ENCODE data around the gene TAGLN. TPM values are rescaled to one million over a fixed set of nuclear protein-coding genes. Genes with fewer than 3 reads are reported as not detected.

TAGLN gene
- 1,000 to 10,000 TPM; 5,409 to 9,264 TPM for total RNA-seq
- long read RNA-seq, donor 1, transcript TAGLN-201 (5 exons, 1,477 nt): minor isoform, 21 of 3,640 reads
- long read RNA-seq, donor 1, transcript TAGLN-207 (4 exons, 2,166 nt): minor isoform, 151 of 3,640 reads
- long read RNA-seq, donor 1, transcript TAGLN-203 (6 exons, 1,048 nt): minor isoform, 8 of 3,640 reads
- long read RNA-seq, donor 1, transcript TAGLN-202 (5 exons, 928 nt): major isoform, 3,274 of 3,640 reads
- long read RNA-seq, donor 1, partial matches to known transcripts: 7 of 3,640 reads
- long read RNA-seq, donor 1, other reads (novel, unspliced or antisense): 171 of 3,640 reads
- long read RNA-seq, donor 2, transcript TAGLN-203 (6 exons, 1,048 nt): minor isoform, 51 of 21,599 reads
- long read RNA-seq, donor 2, transcript TAGLN-201 (5 exons, 1,477 nt): minor isoform, 131 of 21,599 reads
- long read RNA-seq, donor 2, transcript TAGLN-207 (4 exons, 2,166 nt): minor isoform, 443 of 21,599 reads
- long read RNA-seq, donor 2, transcript TAGLN-202 (5 exons, 928 nt): major isoform, 20,319 of 21,599 reads
- long read RNA-seq, donor 2, partial matches to known transcripts: 149 of 21,599 reads
- long read RNA-seq, donor 2, other reads (novel, unspliced or antisense): 496 of 21,599 reads

DNA sequence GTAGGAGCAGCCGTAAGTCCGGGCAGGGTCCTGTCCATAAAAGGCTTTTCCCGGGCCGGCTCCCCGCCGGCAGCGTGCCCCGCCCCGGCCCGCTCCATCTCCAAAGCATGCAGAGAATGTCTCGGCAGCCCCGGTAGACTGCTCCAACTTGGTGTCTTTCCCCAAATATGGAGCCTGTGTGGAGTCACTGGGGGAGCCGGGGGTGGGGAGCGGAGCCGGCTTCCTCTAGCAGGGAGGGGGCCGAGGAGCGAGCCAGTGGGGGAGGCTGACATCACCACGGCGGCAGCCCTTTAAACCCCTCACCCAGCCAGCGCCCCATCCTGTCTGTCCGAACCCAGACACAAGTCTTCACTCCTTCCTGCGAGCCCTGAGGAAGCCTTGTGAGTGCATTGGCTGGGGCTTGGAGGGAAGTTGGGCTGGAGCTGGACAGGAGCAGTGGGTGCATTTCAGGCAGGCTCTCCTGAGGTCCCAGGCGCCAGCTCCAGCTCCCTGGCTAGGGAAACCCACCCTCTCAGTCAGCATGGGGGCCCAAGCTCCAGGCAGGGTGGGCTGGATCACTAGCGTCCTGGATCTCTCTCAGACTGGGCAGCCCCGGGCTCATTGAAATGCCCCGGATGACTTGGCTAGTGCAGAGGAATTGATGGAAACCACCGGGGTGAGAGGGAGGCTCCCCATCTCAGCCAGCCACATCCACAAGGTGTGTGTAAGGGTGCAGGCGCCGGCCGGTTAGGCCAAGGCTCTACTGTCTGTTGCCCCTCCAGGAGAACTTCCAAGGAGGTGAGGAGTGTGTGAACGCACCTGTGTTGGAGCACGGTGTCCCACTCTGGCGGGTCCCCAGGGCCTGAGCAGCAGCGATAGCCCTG, at the start of gene TAGLN:
TSS of gene TAGLN (plus strand) at position 318 of the 863 bp plus-strand sequence. CDS start 3,644 bp downstream, outside the sequence.
- peak; percentile 97 for DNase-seq (ENCODE audit: low spot score)
- intact Hi-C loops (cut with DNase I): no loop called here

DNA sequence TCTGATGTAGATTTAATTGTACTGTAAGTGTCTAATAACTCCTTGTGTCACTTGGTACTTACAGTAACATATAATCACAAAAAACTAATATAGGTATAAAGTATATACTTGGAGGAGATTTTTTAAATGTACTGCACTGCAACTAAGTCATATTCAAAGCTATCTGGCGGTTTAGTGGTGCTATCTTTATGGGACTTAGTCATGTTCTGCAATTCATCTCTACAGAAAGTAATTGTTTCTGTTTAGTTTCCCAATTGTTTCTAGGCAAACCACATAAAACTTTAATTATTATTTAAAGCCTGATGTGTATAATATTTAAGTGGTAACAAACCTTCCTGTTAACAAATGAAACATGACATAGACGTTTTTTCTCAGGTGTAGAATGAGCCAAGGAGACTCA, 47.1 kb upstream of the TAGLN start:
- intact Hi-C loops (cut with DNase I): no loop called here
- no peak for DNase-seq (ENCODE audit: low spot score)

DNA sequence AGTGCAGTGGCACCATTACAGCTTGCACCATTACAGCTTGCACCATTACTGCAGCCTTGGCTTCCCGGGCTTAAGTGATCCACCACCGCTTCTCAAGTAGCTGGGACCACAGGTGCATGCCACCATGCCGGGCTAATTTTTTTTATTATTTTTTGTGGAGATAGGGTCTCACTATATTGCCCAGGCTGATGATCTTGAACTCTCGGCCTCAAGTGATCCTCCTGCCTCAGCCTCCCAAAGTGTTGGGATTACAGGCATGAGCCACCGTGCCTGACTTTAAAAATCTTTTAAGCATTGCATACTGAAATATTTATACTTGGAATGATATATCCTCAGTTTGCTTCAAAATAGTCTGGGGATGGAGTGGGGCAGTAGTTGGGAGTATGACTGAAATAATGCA, 44.7 kb upstream of the TAGLN start:
- intact Hi-C loops (cut with DNase I): no loop called here
- DNase-seq (ENCODE audit: low spot score): no peak

DNA sequence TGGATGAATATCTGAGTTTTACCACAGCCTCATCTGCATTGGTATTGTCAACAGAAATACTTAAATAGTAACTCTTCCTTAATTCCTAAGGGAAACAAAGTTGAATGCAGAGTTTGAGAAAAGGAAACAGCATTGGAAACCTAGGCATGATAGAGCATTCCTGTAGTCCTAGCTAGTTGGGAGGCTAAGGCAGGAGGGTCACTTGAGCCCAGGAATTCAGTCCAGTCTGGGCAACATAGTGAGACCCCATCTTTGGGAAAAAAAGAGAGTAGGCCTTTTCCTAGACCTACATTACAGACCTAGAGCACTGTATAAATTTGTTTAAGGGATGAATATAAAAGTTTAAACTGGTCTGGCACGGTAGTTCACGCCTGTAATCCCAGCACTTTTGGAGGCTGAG, 41.7 kb upstream of the TAGLN start:
- intact Hi-C loops (cut with DNase I): no loop called here
- DNase-seq (ENCODE audit: low spot score): no peak

DNA sequence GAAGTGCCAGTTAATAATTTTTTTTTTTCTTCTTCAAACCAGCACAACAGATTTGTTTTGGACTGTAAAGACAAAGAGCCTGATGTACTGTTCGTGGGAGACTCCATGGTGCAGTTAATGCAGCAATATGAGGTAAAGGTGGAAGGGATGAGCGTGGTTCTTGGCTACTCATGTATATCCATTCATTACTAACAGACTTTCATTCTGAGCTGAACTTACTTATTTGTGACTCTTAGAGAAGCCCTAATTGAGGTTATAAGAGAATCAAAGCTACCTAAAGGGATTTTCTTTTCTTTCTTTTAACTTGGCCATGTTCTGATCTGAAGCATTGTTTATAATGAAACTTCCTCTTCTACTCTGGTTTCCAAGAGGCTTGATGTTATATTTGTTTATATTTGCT, 39.3 kb upstream of the TAGLN start:
- intact Hi-C loops (cut with DNase I): no loop called here
- DNase-seq (ENCODE audit: low spot score): no peak

DNA sequence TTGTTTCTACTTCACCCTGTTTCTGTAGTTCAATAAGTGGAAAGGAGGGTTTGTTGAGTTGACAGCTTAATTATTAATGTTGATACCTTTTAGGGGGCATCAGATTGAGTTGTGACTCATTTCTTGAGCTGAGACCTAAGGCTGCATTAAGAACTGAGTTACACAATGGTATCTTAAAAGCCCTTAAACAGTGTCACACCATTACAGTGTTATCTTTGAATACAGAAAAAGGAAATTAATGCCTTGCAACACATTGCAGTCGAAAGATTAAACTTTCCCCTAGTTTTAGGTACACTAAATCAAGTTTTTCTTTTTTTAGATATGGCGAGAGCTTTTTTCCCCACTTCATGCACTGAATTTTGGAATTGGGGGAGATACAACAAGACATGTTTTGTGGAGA, 38.3 kb upstream of the TAGLN start:
- intact Hi-C loops (cut with DNase I): no loop called here
- DNase-seq (ENCODE audit: low spot score): no peak

DNA sequence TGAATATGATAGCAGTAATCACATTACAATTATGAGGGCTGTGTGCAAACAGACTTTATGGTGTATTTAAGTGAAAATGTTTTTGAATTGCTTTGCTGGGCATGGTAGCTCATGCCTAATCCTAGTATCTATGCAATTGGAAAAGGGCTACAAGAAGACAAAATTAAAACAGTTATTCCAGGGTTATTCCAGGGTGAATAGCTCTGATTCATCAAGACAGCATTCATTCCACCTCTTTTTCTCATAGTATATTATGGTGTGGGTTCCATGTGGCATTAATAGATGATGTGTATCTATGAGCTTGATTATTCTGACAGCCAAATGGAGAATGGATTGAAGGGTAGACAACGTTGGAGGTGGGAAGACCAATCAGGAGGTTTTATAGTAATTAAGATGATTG, 32.7 kb upstream of the TAGLN start:
- intact Hi-C loops (cut with DNase I): no loop called here
- no peak for DNase-seq (ENCODE audit: low spot score)

DNA sequence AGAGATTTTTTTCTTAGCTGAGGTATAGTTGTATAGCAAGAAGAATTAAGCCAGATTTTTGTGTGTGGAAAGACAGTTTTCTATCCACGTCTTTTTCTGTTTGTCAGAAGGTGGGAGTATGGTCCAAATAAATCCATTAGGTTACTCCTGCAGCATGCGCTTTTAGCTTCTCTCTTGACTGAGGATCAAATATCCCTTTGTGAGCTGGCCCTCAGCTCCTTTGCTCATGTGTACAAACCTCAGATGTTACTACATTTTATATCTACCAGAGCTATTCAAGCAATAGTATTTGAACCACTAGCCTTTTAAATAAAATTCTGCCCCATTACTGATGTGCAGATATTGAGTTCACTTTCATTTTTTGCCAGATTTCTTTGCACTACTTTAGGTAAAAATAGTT, 29.4 kb upstream of the TAGLN start:
- no peak for DNase-seq (ENCODE audit: low spot score)
- intact Hi-C loops (cut with DNase I): no loop called here

DNA sequence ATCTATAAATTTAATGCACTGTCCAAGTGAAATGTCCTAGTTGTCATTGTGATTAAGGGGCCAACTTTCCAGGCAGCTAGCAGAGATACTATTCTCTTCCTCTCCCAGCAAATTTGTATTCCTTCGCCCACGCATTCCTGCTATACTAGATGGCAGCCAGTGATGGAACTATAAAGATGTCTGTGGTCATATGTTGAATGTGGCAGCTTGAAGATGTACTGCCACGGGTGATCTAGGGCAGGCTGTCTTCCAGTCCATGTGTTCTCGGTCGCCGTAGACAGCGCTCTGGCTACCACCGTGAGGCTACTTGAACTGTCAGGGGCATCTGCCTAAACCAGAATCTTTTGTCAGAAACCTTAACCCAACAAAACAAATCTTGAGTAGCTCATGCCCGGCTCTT, 29.0 kb upstream of the TAGLN start:
- no peak for DNase-seq (ENCODE audit: low spot score)
- intact Hi-C loops (cut with DNase I): no loop called here

DNA sequence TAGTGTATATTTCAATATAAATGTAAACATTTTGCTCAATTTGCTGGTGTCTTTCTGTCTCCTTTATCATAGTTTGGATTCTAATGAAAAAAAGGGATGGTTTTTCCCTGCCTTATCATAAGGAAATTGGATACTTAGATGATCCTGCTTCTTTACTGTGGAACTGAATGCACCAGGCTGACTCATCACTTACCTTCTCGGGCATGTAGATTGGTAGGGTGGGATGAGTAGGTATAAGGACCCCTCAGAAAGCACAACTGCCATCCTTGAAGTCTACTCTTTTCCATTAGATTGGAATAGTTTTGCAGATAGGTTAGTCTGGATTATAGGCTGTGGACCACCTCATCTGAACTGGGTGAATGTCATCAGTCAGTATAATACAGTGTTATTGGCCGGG, 28.2 kb upstream of the TAGLN start:
- intact Hi-C loops (cut with DNase I): no loop called here

DNA sequence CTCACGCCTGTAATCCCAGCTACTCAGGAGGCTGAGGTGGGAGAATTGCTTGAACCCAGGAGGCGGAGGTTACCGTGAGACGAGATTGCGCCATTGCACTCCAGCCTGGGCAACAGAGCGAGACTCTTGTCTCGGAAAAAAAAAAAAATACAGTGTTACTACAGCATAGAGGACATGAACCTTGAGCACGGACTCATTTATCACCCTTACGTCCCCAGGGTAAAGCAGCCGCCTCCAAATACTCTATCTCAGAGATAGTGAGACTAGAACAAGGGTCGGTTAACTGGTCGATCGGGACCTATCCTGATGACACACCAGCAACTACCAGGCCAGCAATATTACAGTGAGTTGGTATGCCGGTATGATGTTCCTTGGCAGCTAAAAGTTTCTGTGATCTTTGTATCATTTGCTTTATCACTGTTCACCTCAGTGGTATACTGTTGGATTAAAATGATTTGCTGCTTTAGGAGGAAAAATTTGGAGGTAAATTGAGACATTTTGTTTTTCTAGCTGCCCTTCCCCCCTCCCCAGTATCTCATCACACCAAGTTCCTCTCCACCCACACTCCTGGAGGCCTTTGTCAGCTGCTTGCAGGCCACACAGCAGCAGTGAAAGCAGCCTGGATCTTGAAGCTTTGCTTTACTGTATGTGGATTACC, 27.6 kb upstream of the TAGLN start:
- intact Hi-C loops (cut with DNase I): no loop called here
- DNase-seq (ENCODE audit: low spot score): no peak

More for the DNA sequence above, 28.2 kb upstream of the TAGLN start:
- no peak for DNase-seq (ENCODE audit: low spot score)

DNA sequence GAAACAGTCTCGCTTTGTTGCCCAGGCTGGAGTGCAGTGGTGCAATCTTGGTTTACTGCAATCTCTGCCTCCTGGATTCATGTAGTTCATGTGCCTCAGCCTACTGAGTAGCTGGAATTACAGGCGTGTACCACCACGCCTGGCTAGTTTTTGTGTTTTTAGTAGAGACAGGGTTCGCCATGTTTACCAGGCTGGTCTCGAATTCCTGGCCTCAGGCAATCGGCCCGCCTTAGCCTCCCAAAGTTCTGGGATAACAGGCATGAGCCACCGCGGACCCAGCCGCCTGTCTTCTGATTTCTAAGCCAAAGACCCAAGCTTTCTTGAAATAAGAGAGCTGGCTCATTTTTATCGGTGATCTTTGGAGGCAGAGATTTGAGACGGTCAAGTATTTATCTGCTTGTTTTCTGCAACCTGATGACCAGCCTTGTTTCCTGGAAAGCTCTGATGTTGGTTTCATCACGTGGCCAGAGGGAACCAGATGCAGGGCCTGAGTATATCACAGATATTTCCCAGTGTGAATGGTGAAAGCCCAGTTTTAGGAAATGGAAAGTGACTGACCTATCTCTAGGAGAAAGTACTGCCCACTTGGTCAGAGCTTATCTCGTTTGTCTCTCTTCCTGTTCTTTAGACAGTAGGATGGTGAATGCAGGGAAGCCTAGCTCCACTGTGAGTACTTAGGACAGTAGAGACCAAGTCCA, 26.3 kb upstream of the TAGLN start:
- intact Hi-C loops (cut with DNase I): no loop called here

DNA sequence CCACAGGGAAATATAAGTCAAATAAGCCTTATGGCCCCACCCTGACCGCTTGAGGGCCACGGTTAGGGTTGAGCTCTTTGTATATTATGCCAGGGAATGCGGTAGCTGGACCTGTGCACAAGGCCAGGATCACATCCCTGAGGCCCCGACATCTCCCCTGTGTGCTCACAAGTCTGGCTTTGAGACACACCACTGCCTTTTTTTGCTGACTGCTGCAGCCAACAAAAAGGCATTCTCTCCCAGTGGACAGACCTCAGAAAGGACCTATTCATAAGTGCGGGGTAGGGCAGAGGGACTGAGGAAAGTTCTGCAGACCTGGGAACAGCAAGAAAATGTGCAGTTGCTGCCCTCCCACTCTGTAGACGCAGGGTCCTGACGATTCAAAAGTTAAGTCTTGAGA, 24.1 kb upstream of the TAGLN start:
- intact Hi-C loops (cut with DNase I): no loop called here
- DNase-seq (ENCODE audit: low spot score): no peak

More for the DNA sequence above, 26.3 kb upstream of the TAGLN start:
- no peak for DNase-seq (ENCODE audit: low spot score)

DNA sequence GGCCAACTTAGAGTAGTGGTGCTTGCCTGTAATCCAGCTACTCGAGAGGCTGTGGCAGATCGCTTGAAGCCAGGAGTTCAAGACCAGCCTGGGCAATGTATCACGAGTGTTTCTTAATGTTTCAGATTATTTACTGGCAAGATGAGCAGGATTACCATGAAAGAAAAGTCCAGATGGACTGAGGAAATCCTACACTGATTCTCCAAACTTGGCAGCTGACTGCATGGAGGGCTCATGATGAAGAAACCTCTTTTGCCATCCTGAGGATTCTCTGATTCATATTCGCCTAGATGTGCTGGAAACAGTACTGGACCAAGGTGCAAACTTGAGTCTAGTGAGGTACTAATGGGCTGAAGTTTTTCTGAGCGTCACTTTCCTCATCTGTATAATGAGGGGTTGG, 23.4 kb upstream of the TAGLN start:
- intact Hi-C loops (cut with DNase I): no loop called here

DNA sequence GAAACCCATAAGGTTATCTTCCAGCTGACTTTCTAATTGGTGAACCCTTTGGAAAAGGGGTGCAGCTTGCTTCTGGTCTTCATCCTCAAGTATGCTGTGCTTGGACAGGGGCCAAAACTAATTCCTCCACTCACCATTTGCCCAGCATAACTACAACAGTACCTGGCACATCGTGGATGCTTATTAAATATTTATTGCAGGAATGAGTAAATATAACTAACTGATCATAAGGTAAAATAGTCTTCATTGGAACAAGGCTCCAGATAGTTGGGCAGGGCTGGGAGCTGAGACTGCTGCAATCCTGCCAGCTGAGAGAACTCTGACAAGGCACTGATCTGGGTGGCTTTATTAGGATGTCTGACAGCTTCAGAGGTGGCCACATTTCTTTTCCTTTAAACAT, 23.0 kb upstream of the TAGLN start:
- no peak for DNase-seq (ENCODE audit: low spot score)
- intact Hi-C loops (cut with DNase I): no loop called here

More for the DNA sequence above, 23.4 kb upstream of the TAGLN start:
- DNase-seq (ENCODE audit: low spot score): no peak

DNA sequence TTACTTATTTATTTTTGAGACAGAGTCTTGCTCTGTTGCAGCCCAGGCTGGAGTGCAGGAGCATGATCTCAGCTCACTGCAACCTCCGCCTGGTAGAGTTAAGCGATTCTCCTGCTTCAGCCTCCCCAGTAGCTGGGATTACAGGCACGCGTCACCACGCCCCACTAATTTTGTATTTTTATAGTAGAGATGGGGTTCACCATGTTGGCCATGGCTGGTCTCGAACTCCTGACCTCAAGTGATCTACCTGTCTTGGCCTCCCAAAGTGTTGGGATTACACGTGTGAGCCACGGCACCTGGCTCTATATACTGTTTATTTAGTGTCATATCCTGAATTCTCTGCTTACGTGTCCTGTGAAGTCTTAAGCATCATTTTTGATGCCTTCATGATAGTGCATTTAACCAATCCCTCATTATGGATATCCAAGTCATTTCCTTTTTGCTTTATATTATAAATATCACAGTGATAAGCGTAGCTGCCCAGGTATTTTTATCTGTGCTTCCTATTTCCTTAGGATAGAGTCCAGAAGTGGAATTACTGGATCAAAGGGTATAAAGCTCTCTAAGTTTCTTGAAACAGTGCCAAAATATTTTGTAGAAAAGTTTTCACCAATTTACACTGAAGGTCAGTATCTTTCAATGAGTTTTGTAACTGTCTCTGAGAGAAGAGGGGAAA, 21.5 kb upstream of the TAGLN start:
- DNase-seq (ENCODE audit: low spot score): no peak
- intact Hi-C loops (cut with DNase I): no loop called here

DNA sequence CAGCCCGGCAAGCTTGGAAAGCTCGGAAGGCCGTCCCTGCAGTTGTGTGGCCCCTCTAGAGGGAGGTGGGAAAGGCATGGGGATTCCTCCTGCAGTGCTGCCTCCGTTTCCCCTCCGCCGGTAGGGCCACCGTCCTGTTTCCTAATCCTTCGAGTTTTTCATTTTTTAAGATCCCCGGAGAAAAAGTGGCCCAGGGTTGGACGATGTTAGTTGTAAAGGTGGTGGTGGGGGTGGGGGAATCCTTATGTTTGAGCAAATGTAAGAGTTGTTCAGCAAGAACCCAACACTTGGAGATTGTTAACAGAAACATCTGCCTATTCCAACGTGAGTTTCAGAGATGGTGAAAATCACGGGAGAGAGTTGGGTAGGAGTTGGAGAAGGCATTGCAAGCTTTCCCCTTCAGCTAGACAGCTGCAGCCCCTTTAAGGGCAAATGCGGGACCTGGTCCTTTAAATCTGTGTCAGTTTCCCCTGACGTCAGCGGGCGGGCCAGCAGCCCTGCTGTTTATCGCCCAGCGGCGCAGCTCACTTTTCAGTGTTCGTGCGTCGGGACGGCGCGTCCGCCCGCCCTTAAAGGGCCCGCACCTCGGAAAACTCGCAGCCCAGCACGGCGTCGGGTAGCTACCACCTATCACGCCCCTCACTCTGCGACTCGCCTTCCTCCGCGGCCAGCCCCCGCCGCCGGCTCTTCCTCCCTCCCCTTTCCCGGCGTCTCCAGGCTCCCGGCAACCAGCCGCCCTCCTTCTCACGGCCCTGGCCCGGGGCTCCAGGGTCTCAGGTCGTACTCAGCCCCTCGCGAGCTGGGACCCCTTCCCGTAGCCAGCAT, 20.7 kb upstream of the TAGLN start, which contains the start of gene SIDT2:
TSS of gene SIDT2 (plus strand) at position 534 of the 825 bp plus-strand sequence. CDS start 521 bp downstream, outside the sequence.
- DNase-seq (ENCODE audit: low spot score): peak; percentile 99
- intact Hi-C loops (cut with DNase I): no loop called here
